ENCODE results near the gene MT3.

MT3 gene

DNA sequence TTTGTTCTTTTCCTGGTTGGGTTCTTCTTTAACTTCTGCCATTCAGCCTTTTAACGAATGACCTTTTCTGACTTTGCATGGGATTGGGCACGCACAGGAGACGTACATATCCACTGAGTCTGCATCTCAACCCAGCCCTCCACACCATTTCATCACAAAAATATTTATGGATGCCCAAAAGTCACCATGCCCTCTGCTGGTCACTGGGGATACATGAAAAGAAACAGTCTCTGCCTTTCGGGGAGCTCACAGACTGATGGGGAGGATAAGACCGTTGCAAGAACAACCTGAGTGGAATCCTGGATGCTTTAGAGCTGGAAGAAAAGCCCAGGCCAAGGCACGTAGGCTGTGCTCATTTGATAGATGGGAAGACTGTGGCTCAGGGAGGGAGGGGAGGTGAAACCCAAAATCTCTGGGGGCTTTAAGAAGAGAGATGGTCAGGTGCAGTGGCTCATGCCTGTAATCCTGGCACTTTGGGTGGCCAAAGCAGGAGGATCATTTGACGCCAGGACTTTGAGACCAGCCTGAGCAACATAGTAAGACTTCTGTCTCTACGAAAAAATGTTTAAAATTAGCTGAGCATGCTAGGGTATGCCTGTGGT is 11.2 kb downstream of the MT3 start:
- no peaks in the 10 kb centered on the region for H3K36me3 Mint-ChIP-seq
- H3K9me3 Mint-ChIP-seq, result peaks cover 8% of the 10 kb centered on the region
- no peak for ATAC-seq
- H3K4me3 Mint-ChIP-seq, result no peak overlapping the region
- H3K27ac Mint-ChIP-seq, result no peak overlapping the region
- H3K27me3 Mint-ChIP-seq, result peaks cover 36% of the 10 kb centered on the region
- H3K4me1 Mint-ChIP-seq, result peaks cover 6% of the 10 kb centered on the region

DNA sequence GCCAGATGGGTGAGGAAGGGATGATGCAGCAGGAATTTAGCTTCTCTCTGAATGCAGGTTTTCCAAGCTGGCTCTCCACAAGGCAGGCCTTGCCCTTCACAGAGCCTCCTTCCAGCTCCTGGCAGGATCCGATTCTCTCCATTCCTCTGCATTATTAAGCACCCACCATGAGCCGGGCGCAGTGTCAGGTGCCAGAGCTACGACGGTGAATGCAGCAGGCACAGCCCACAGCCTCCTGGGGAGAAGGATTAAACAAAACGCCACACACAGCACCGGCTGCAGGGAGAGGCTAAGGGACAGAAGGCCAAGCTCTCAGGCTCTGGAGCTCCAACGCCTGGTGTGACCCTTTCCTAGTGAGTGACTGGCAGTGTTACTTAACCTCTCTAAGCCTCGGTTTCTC is 12.0 kb downstream of the MT3 start:
- Mint-ChIP-seq H3K27me3 (peaks cover 36% of the 10 kb centered on the region), H3K4me3 (no peak overlapping the region), H3K4me1 (peaks cover 6% of the 10 kb centered on the region), H3K9me3 (peaks cover 8% of the 10 kb centered on the region), H3K27ac (no peak overlapping the region), H3K36me3 (no peaks in the 10 kb centered on the region)
- ATAC-seq, result no peak

DNA sequence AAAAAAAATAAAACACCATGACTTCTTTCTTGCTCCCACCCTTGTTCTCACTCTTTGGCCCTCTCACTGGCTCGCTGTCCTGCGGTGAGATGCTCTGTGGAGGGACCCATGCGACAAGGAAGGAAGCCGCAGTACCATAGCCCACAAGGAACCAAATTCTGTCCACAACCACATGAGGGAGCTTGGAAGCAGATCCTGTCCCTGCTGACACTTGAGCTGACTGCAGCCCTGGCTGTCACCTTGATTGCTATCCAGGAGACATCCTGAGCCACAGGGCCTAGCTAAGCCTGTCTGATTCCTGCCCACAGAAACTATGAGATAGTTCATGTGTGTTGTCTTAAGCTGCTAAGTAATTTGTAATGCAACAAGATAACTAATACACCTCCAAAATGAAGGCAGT is 14.3 kb downstream of the MT3 start:
- no peaks in the 10 kb centered on the region for H3K9me3 Mint-ChIP-seq
- peaks cover 18% of the 10 kb centered on the region for H3K4me1 Mint-ChIP-seq
- H3K4me3 Mint-ChIP-seq, result no peak overlapping the region
- H3K36me3 Mint-ChIP-seq, result no peaks in the 10 kb centered on the region
- H3K27me3 Mint-ChIP-seq, result peaks cover 19% of the 10 kb centered on the region
- no peak for ATAC-seq
- no peak overlapping the region for H3K27ac Mint-ChIP-seq

DNA sequence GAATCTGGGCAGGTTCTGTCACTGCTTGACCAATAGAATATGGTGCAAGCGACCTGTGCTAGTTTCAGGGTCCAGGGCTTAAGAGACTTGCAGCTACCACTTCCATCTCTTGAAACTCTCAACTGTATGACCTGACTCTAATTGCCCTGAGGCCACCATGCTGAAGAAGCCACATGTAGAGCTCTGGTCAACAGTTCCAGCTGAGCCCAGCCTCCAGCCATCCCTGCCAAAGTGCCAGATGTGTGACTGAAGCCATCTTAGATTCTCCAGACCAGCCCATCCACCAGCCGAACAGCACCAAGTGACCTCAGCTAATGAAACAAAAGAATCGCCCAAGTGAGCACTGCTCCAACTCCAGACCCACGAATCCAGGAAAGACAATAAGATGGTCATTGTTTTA is 15.6 kb downstream of the MT3 start:
- Mint-ChIP-seq H3K36me3 (no peaks in the 10 kb centered on the region), H3K4me3 (no peak overlapping the region), H3K27me3 (peaks cover 15% of the 10 kb centered on the region), H3K27ac (no peak overlapping the region), H3K4me1 (peaks cover 30% of the 10 kb centered on the region), H3K9me3 (no peaks in the 10 kb centered on the region)
- ATAC-seq, result no peak

DNA sequence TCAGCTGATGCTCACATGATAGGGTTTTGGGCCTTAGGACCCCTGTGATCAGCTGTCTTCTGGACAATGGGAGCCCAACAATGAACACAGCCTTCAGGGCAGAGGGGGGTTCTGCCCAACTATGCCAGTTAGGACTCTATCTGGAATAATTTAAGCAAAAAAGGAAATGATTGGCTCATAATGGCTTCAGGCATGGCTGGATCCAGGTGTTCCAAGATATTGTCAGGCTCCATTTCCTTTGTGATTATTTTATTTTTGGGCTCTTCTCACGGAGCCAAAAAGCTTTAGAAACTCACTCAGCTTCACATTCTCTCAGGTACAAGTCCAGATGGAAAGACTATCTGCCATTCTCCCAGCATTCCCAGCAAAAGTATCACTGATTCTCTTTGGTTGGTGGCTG is 16.1 kb downstream of the MT3 start:
- no peak for ATAC-seq
- peaks cover 10% of the 10 kb centered on the region for H3K27me3 Mint-ChIP-seq
- H3K27ac Mint-ChIP-seq, result no peak overlapping the region
- no peaks in the 10 kb centered on the region for H3K9me3 Mint-ChIP-seq
- H3K4me1 Mint-ChIP-seq, result peaks cover 33% of the 10 kb centered on the region
- no peaks in the 10 kb centered on the region for H3K36me3 Mint-ChIP-seq
- no peak overlapping the region for H3K4me3 Mint-ChIP-seq

DNA sequence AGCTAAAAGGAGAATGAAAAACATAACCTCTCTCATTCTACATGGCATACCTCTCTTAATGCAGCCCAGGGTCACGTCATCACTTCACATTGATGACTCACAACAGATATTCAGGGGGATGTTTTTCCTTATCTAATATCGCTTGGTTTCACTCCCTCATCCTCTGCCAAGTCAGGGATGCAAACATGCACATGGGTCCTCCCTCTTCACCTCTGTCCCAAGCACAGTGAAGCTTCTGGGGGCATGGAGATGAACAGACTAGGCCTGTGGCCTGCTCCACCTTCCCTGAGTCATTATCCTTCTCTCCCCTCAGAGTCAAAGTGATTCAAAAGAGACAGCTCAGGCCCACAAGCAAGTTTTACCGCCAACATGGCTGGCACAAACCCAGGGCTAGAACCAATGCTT is 16.7 kb downstream of the MT3 start:
- H3K27ac Mint-ChIP-seq, result no peak overlapping the region
- H3K9me3 Mint-ChIP-seq, result no peaks in the 10 kb centered on the region
- ATAC-seq, result no peak
- peaks cover 35% of the 10 kb centered on the region for H3K4me1 Mint-ChIP-seq
- H3K36me3 Mint-ChIP-seq, result no peaks in the 10 kb centered on the region
- H3K27me3 Mint-ChIP-seq, result peaks cover 4% of the 10 kb centered on the region
- H3K4me3 Mint-ChIP-seq, result no peak overlapping the region

DNA sequence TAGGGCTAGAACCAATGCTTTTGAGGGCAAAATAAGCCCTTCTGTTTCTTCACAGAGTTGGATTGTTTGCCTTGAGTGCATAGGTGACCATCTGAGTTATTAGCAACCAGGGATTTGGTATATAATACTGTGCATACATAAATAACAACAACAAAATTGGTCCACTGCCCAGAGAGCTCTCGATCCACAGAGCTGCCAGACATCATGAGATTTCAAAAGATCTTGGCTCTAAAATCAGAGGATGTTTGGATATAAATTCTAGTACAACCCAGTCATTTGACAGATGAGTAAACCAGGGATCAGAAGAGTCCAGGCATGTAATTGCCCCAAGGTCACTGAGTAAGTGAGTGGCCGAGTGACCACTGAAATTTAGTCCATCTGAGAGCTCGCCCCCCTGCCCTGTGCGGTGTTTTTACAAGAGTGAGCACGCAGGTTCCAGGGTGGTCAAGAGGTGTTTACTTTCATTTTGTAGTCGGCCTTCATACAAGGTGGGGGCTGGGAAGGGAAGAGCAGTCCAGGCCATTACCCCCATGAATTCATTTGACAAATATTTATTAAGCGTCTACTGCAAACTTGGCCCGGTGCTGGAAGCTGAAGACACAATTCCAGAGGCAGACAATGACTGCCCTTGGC is 17.3 kb downstream of the MT3 start:
- Mint-ChIP-seq H3K27ac (no peak overlapping the region), H3K9me3 (no peaks in the 10 kb centered on the region), H3K4me1 (peaks cover 41% of the 10 kb centered on the region), H3K4me3 (no peak overlapping the region), H3K36me3 (no peaks in the 10 kb centered on the region), H3K27me3 (no peaks in the 10 kb centered on the region)
- no peak for ATAC-seq

DNA sequence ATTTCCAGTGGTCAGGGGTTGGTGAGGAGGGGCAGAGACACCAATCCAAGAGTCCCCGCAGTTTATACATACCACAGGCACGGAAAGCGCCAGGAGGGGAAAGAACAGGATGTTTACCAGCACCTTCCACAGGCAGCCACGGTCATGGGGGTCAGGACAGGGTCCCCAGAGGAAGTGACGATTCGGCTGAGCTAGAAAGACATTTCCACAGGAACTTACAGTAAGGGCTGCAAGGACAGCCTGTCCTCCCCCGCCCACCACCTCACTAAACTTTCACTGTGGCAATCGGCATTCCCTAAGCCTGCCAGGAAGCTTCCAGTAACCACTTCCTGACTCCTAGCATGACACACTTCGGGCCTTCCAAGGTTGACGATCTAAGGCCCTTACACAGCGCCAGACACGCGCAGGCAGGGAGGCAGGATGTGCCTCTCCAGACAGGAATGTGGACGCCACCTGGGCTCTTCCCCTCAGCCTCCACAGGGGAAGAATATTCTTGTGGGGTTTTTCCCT is 17.8 kb downstream of the MT3 start:
- H3K27me3 Mint-ChIP-seq, result no peaks in the 10 kb centered on the region
- H3K9me3 Mint-ChIP-seq, result no peaks in the 10 kb centered on the region
- H3K36me3 Mint-ChIP-seq, result no peaks in the 10 kb centered on the region
- ATAC-seq, result no peak
- no peak overlapping the region for H3K4me3 Mint-ChIP-seq
- no peak overlapping the region for H3K27ac Mint-ChIP-seq
- H3K4me1 Mint-ChIP-seq, result peaks cover 41% of the 10 kb centered on the region

DNA sequence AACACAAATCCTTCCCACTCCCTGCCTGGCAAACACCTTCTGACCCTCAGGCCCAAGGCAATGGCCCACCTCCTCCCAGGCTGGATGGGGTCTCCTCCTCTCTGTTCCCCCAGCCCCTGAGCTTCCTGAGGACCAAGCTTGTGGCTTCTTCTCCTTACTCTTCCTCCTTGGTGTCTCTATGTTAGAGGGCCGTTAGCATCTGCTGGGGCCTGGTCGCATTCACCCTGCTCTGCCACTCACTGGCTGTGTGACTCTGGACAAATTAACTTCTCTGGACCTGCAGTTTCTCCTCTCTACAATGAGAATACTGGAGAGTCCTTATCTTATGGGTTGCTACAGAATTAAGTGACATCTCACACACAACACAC is 18.3 kb downstream of the MT3 start:
- ATAC-seq, result no peak
- Mint-ChIP-seq H3K4me3 (peak overlapping the region; percentile 87), H3K4me1 (peaks cover 41% of the 10 kb centered on the region)

DNA sequence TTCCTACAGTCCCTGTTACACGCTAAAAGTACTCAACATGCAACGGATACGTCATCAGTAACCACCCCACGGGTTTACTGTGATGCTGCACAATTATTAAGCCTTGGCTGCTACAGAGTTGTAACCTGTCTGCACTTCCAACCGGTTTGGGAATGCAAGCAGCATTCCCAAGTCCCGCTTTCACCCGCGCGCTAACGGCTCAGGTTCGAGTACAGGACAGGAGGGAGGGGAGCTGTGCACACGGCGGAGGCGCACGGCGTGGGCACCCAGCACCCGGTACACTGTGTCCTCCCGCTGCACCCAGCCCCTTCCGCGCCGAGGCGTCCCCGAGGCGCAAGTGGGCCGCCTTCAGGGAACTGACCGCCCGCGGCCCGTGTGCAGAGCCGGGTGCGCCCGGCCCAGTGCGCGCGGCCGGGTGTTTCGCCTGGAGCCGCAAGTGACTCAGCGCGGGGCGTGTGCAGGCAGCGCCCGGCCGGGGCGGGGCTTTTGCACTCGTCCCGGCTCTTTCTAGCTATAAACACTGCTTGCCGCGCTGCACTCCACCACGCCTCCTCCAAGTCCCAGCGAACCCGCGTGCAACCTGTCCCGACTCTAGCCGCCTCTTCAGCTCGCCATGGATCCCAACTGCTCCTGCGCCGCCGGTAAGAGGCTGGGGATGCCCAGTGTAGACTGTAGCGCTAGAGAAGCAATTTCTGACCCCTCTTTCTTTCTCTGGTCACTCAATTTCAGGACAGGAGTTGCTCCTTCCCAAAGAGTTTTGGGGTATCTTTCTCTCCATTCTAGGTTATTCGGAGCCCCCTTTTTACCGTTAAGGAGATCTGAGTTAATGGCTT is 18.9 kb downstream of the MT3 start, which contains the start of gene MT2A:
Gene MT2A (plus strand): TSS at position 542 of the 833 bp plus-strand sequence. CDS start 72 bp downstream, at position 614.
- H3K4me3 Mint-ChIP-seq, result peak within 1 kb of the TSS; percentile 87

More for the DNA sequence above, 18.3 kb downstream of the MT3 start:
- Mint-ChIP-seq H3K9me3 (no peaks in the 10 kb centered on the region), H3K36me3 (no peaks in the 10 kb centered on the region), H3K27ac (peak overlapping the region; percentile 76), H3K27me3 (no peaks in the 10 kb centered on the region)

DNA sequence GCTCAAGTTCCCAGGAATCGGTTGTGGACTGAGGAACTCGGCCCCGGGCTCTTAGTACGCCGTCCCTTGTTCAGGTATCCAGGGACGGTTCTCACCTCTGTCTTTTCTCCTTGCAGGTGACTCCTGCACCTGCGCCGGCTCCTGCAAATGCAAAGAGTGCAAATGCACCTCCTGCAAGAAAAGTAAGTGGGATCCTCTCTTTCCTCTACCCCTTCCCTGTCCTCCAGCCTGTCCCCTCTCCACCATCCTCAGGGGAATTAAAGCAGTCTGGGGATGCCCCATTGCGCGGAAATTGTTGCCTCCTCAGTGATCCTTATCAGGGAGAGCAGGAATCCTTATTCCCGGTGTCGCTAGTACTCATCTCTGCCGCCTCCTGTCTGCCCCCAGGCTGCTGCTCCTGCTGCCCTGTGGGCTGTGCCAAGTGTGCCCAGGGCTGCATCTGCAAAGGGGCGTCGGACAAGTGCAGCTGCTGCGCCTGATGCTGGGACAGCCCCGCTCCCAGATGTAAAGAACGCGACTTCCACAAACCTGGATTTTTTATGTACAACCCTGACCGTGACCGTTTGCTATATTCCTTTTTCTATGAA is 19.6 kb downstream of the MT3 start:
- H3K27ac Mint-ChIP-seq, result peak overlapping the region; percentile 76
- ATAC-seq, result no peak
- H3K27me3 Mint-ChIP-seq, result no peaks in the 10 kb centered on the region
- H3K4me3 Mint-ChIP-seq, result peak overlapping the region; percentile 87
- no peaks in the 10 kb centered on the region for H3K9me3 Mint-ChIP-seq
- peaks cover 41% of the 10 kb centered on the region for H3K4me1 Mint-ChIP-seq
- H3K36me3 Mint-ChIP-seq, result no peaks in the 10 kb centered on the region

More for the DNA sequence above, 18.9 kb downstream of the MT3 start, which contains the start of gene MT2A:
- peaks cover 41% of the 10 kb centered on the region for H3K4me1 Mint-ChIP-seq
- peak; percentile 94 for ATAC-seq
- H3K36me3 Mint-ChIP-seq, result no peaks in the 10 kb centered on the region
- H3K27me3 Mint-ChIP-seq, result no peaks in the 10 kb centered on the region
- H3K27ac Mint-ChIP-seq, result peak within 1 kb of the TSS; percentile 76
- H3K9me3 Mint-ChIP-seq, result no peaks in the 10 kb centered on the region

DNA sequence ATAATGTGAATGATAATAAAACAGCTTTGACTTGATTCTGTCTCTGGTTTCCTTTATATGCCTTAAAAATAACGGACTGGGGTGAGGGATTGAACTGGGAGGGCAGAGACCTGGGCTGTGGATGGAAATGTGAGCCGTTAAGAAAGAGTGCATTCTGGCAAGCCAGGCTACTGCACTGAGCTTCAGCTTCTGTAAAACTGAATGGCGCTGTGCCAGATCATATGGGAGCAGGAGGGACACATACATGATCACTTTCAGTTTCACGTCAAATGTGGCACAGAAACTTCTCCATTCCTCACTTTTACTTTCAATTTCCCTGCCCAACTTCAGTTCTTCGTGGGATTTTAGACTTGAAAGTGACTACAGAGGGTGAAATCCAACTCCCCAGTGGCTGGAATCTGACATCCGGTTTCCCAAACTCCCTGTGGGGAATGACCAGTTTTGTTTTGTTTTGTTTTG is 20.2 kb downstream of the MT3 start:
- Mint-ChIP-seq H3K27me3 (no peaks in the 10 kb centered on the region), H3K27ac (peak overlapping the region; percentile 76), H3K4me1 (peaks cover 41% of the 10 kb centered on the region), H3K9me3 (no peaks in the 10 kb centered on the region), H3K36me3 (no peaks in the 10 kb centered on the region), H3K4me3 (peak overlapping the region; percentile 87)
- ATAC-seq, result peak; percentile 79

DNA sequence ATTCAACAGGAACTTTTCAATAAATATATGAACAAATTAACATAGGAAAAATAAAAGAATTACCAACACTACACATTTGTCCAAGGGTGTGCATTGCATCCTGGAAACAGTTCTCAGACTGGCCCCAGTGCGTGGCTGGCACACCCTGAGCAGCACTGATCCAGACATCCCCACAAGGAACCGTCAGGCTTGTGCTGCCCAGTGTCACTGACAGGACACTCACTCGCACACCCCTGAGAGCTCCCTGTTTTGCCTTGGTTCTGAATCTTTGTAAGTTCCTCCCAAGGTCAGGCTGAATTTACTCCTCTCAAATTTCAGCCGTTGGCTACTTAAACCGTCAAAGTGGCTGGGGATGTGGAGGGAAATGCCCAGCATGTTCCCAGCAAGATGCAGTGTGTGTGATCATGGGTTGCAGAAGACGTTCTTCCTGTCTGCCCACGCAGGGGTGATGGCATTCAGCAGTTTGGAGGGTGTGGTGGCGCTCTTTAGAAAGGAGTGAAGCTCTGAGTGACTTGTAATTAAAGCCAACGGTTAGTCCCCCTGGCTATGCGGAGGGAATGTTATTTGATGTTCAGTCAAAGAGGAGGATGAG is 20.8 kb downstream of the MT3 start:
- Mint-ChIP-seq H3K27ac (peak overlapping the region; percentile 76), H3K4me3 (peak overlapping the region; percentile 87), H3K4me1 (peaks cover 41% of the 10 kb centered on the region), H3K27me3 (no peaks in the 10 kb centered on the region), H3K36me3 (no peaks in the 10 kb centered on the region), H3K9me3 (no peaks in the 10 kb centered on the region)
- peak; percentile 71 for ATAC-seq

DNA sequence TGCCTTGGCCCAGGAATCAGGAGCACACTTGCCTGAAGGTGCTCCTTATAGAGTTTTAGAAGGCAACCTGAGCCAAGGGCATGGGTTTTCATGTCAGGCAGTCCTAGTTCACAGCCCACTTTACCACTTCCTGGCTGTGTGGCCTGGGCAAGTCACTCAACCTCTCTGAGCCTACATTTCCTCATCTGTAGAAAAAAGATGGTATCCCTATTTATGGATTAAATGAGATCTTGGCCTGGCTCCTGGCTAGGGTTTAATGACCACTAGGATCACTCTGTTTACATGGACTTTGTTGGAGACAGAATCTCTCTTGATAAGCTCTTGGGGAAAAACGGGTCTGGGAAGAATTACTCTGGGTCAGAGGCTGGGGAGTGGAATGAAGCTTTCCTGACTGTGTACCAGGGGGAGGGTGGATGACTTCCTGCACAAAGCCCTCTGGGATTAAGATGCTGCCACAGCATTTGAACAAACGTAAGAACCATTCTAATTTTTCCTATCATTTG is 21.3 kb downstream of the MT3 start:
- H3K9me3 Mint-ChIP-seq, result no peaks in the 10 kb centered on the region
- H3K36me3 Mint-ChIP-seq, result no peaks in the 10 kb centered on the region
- peak overlapping the region; percentile 87 for H3K4me3 Mint-ChIP-seq
- no peaks in the 10 kb centered on the region for H3K27me3 Mint-ChIP-seq
- peaks cover 41% of the 10 kb centered on the region for H3K4me1 Mint-ChIP-seq
- peak overlapping the region; percentile 76 for H3K27ac Mint-ChIP-seq
- ATAC-seq, result no peak
